Spinal cord (tissue), 10 donors: ENCODE results near the gene DACH2. TPM values are rescaled to one million over a fixed set of nuclear protein-coding genes. Genes with fewer than 3 reads are reported as not detected.

Experiments
- DNase-seq, 6 donors: peaks; one replicate each; pipeline versions ENCODE4 v3.0.0 to v3.0.0-alpha.2; 2013 to 2015; ENCODE audit warnings: low spot score in 6 of 6, low read depth in 4 of 6
- H3K27ac ChIP-seq: one replicate; pipeline ENCODE4 v1.5.1; 2013; ENCODE audit warnings: low read depth, low read length, control low read depth
- H3K27me3 ChIP-seq: one replicate; pipeline ENCODE4 v1.6.1; 2013; ENCODE audit warnings: low read length; ENCODE audit not compliant: control insufficient read depth, insufficient read depth
- H3K36me3 ChIP-seq: one replicate; pipeline ENCODE4 v1.6.1; 2013; ENCODE audit warnings: low read length; ENCODE audit not compliant: control insufficient read depth, insufficient read depth
- H3K4me1 ChIP-seq: one replicate; pipeline ENCODE4 v1.6.1; 2013; ENCODE audit warnings: low read length; ENCODE audit not compliant: control insufficient read depth, insufficient read depth
- H3K4me3 ChIP-seq: one replicate; pipeline ENCODE4 v1.5.1; 2013; ENCODE audit warnings: low read depth, low read length, control low read depth
- H3K9me3 ChIP-seq: one replicate; pipeline ENCODE4 v1.6.1; 2013; ENCODE audit warnings: low read length; ENCODE audit not compliant: control insufficient read depth, insufficient read depth
- WGBS: methylation state at CpG from one replicate; pipeline ENCODE4 v1.1.5; 2013; ENCODE audit warnings: missing lambda C conversion rate; ENCODE audit not compliant: insufficient coverage; 5-methylcytosine and 5-hydroxymethylcytosine counted together
- polyA plus RNA-seq, 2 donors: library from polyadenylated mRNA; unstranded; fragments of 120-200 nt; gene quantifications; one replicate each; pipeline ENCODE4 v1.2.1, GENCODE V29; 2013; ENCODE audit not compliant: insufficient read length in 2 of 2
- total RNA-seq, 2 donors: library from RNA; depleted of rRNA in 1 of 2; stranded (reverse); fragments of 120-200 nt in 1 of 2; fragments of >200 nt in 1 of 2; gene quantifications; one replicate each; pipeline versions ENCODE4 v1.2.3 to v1.2.4, GENCODE V29; 2013 to 2014
- donor health status: healthy.

DACH2 gene
- total and polyA plus RNA-seq, 4 donors: 5.4 to 9.1 (median 7.8) TPM

DNA sequence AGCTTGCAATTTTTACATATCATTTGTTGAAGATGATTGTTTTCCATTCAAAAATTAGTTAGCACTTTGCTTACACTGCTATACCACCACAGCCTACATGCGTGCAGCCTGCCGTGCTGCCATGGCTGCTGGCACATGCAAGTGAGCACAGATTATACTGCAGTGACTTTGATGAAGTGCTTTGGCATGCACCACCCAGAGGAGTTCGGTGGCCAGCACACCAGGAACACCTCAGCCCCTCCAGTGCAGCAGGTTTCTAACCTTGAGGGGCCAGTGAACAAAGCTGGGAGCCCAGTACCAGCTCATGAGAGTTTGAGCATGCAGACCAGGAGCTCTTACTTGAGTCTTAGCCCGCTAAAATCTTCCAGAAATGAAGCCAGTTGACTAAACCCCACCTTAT, 431.5 kb downstream of the DACH2 start:
- WGBS: 59% methylated on average over 4 of the region's 4 CpGs
- no peak for DNase-seq
- no peaks in the 10 kb centered on the region for H3K9me3 ChIP-seq
- H3K4me1 ChIP-seq: no peaks in the 10 kb centered on the region
- no peaks in the 10 kb centered on the region for H3K27me3 ChIP-seq
- H3K4me3 ChIP-seq: no peak overlapping the region
- H3K27ac ChIP-seq: no peak overlapping the region
- no peaks in the 10 kb centered on the region for H3K36me3 ChIP-seq

DNA sequence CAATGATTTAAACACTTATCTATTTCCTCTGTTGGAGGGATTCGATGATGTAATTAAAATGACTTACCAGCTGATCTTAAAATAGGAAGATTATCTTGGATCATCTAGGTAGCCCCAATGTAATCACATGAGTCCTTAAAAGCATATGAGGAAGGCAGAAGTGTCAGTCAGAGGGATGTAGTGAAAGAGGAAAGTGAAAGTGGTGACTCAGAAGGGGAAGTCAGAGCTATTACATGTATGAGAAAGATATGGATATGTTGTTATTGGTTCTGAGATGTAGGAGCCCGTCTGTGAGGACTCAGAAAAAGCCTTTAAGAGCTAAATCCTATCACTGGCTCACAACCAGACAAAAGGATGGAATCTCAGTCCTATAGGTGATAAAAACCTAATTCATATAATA, 456.4 kb downstream of the DACH2 start:
- no CpG with 5 or more reads among the region's 2 CpGs for WGBS
- Histone ChIP-seq H3K4me3 (no peak overlapping the region), H3K9me3 (no peaks in the 10 kb centered on the region), H3K27me3 (no peaks in the 10 kb centered on the region), H3K4me1 (no peaks in the 10 kb centered on the region), H3K36me3 (no peaks in the 10 kb centered on the region), H3K27ac (no peak overlapping the region)
- DNase-seq: no peak

DNA sequence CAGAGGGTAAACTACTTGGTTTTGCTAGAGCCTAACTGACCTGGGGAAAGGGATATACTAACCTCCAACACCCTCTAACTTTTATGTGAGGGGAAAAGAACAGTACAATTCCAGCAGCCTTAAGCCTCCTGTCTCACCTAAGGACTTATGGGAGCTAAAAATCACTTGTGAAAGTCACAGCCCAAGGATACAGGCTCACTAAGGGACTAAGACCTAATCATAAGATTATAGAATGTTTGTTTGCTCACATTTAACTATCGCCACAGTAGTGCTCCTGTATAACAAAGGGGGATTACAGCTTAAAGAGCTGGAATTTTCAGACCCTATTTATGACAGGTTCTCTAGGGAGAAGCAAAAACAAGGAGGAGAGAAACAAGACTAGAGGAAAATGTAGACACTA, 548.7 kb downstream of the DACH2 start:
- Histone ChIP-seq H3K36me3 (no peaks in the 10 kb centered on the region), H3K9me3 (no peaks in the 10 kb centered on the region), H3K4me1 (no peaks in the 10 kb centered on the region), H3K27me3 (no peaks in the 10 kb centered on the region), H3K4me3 (no peak overlapping the region), H3K27ac (no peak overlapping the region)
- no peak for DNase-seq
- no CpG with 5 or more reads among the region's 1 CpG for WGBS

- Histone ChIP-seq H3K36me3 (no peaks in the 10 kb centered on the region), H3K9me3 (no peaks in the 10 kb centered on the region), H3K27ac (no peak overlapping the region), H3K27me3 (no peaks in the 10 kb centered on the region), H3K4me1 (no peaks in the 10 kb centered on the region), H3K4me3 (no peak overlapping the region)
- 66% methylated on average over 4 of the region's 5 CpGs for WGBS
- DNase-seq: no peak
Observed at GRCh38 chrX:86711531-86712180, 563.4 kb downstream of the DACH2 start.

DNA sequence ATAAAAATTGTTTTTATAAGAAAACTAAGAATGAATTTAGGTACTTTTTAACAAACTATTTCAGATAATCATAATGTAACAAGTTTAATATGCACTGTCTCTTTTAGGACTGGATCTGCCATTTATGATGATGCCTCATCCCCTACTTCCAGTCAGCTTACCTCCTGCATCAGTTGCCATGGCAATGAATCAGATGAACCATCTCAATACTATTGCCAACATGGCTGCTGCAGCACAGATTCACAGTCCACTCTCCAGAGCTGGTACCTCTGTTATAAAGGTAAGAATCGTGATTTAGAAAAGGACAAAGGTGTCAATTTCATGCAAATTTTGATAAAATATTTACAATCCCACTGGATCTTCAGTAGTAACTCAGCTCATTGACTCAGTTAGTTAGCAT, 566.2 kb downstream of the DACH2 start:
- no peak overlapping the region for H3K4me3 ChIP-seq
- peak in 2 of 6 donors; percentile 2 to 34 for DNase-seq
- no peaks in the 10 kb centered on the region for H3K4me1 ChIP-seq
- no peak overlapping the region for H3K27ac ChIP-seq
- WGBS: no CpG with 5 or more reads among the region's 1 CpG
- no peaks in the 10 kb centered on the region for H3K36me3 ChIP-seq
- H3K27me3 ChIP-seq: no peaks in the 10 kb centered on the region
- no peaks in the 10 kb centered on the region for H3K9me3 ChIP-seq

DNA sequence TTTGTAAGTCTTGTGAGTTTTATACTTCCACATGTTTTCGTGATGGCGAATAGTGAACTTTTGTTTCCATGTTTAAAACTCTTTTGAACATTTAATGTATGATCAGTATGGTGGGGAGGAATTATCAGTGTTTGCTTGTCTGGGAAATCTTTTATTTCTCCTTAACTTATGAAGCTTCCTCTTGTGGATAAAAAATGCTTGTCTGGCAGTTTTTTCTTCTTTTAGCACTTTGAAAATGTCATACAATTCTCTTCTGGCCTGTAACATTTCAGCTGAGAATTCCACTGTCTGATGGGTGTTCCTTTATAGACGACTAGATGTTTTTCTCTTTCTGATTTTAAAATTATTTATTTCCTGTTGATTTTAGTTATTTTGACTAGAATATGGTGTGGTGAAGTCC, 576.0 kb downstream of the DACH2 start:
- Histone ChIP-seq H3K4me3 (no peak overlapping the region), H3K27ac (no peak overlapping the region), H3K36me3 (no peaks in the 10 kb centered on the region), H3K4me1 (no peaks in the 10 kb centered on the region), H3K9me3 (no peaks in the 10 kb centered on the region), H3K27me3 (no peaks in the 10 kb centered on the region)
- DNase-seq: no peak
- WGBS: no CpG with 5 or more reads among the region's 3 CpGs

- H3K36me3 ChIP-seq: no peaks in the 10 kb centered on the region
- no peak overlapping the region for H3K4me3 ChIP-seq
- H3K27ac ChIP-seq: no peak overlapping the region
- WGBS: no CpG with 5 or more reads among the region's 3 CpGs
- no peaks in the 10 kb centered on the region for H3K27me3 ChIP-seq
- H3K4me1 ChIP-seq: no peaks in the 10 kb centered on the region
- no peaks in the 10 kb centered on the region for H3K9me3 ChIP-seq
- DNase-seq: no peak
Observed at GRCh38 chrX:86747091-86747490, 598.8 kb downstream of the DACH2 start.

DNA sequence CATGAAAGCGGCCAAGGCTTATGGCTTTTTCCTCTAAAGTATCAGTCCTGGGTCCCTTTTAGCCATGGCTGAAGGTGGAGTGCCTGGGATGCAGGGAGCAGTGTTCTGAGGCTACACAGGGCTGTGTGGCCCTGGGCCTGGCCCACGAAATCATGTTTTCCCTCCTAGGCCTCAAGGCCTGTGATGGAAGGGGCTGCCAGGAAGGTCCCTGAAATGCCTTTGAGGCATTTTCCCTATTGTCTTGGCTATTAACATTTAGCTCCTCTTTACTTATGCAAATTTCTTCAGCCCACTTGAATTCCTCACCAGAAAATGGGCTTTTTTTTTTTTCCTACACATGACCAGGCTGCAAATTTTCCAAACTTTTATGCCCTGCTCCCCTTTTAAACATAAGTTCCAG, 657.0 kb downstream of the DACH2 start:
- no peaks in the 10 kb centered on the region for H3K27me3 ChIP-seq
- 56% methylated on average over 1 of the region's 2 CpGs for WGBS
- no peaks in the 10 kb centered on the region for H3K36me3 ChIP-seq
- H3K4me3 ChIP-seq: no peak overlapping the region
- DNase-seq: no peak
- no peak overlapping the region for H3K27ac ChIP-seq
- H3K9me3 ChIP-seq: no peaks in the 10 kb centered on the region
- H3K4me1 ChIP-seq: no peaks in the 10 kb centered on the region

GRCh38 chrX:86806786-86807185, 658.5 kb downstream of the DACH2 start:
- Histone ChIP-seq H3K36me3 (no peaks in the 10 kb centered on the region), H3K27ac (no peak overlapping the region), H3K27me3 (no peaks in the 10 kb centered on the region), H3K4me1 (no peaks in the 10 kb centered on the region), H3K4me3 (no peak overlapping the region), H3K9me3 (no peaks in the 10 kb centered on the region)
- DNase-seq: peak in 1 of 6 donors; percentile 3
- WGBS: no CpG with 5 or more reads among the region's 2 CpGs

GRCh38 chrX:86809651-86810050, 661.4 kb downstream of the DACH2 start:
- no peaks in the 10 kb centered on the region for H3K9me3 ChIP-seq
- no peaks in the 10 kb centered on the region for H3K36me3 ChIP-seq
- no peak overlapping the region for H3K27ac ChIP-seq
- peak in 1 of 6 donors; percentile 43 for DNase-seq
- H3K4me1 ChIP-seq: no peaks in the 10 kb centered on the region
- H3K4me3 ChIP-seq: no peak overlapping the region
- no peaks in the 10 kb centered on the region for H3K27me3 ChIP-seq
- WGBS: no CpG with 5 or more reads among the region's 2 CpGs
